ENCODE results near the gene PEX11G.

Gene PEX11G

DNA sequence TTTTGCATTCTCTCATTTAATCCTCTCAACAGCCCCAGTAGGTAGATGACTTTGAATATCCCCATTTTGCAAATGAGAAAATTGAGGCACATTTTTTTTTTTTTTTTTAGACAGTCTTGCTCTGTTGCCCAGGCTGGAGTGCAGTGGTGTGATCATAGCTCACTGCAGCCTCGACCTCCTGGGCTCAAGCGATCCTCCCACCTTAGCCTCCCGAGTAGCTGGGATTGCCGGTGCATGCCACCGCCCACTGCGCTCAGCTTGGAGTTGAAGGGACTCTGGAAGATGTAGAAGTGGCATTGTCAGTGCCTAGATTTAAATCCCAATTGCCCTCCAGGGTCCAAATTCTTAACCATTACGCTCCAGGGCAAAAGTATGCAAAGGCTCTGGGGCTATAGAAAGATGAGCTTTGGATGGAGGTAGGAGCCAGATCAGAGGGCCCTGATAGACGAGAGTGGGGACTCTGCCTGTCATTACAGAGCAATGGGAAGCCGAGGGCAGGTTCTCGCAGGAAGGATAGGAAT lies 32.8 kb upstream of the PEX11G start:
- DNase-seq (ENCODE audit: low spot score) = no peak

GRCh38 chr19:7520131-7521051 lies 31.6 kb upstream of the PEX11G start:
- no peak for DNase-seq (ENCODE audit: low spot score)

DNA sequence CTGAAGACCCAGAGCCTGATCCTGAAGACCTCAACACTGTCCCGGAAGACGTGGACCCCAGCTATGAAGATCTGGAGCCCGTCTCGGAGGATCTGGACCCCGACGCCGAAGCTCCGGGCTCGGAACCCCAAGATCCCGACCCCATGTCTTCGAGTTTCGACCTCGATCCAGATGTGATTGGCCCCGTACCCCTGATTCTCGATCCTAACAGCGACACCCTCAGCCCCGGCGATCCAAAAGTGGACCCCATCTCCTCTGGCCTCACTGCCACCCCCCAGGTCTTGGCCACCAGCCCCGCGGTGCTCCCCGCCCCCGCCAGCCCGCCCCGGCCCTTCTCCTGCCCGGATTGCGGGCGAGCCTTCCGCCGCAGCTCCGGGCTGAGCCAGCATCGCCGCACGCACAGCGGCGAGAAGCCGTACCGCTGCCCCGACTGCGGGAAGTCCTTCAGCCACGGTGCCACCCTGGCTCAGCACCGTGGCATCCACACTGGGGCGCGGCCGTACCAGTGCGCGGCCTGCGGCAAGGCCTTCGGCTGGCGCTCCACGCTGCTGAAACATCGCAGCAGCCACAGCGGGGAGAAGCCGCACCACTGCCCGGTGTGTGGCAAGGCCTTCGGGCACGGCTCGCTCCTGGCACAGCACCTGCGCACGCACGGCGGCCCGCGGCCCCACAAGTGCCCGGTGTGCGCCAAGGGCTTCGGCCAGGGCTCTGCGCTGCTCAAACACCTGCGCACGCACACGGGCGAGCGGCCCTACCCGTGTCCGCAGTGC lies 30.7 kb upstream of the PEX11G start:
- DNase-seq (ENCODE audit: low spot score) = no peak

DNA sequence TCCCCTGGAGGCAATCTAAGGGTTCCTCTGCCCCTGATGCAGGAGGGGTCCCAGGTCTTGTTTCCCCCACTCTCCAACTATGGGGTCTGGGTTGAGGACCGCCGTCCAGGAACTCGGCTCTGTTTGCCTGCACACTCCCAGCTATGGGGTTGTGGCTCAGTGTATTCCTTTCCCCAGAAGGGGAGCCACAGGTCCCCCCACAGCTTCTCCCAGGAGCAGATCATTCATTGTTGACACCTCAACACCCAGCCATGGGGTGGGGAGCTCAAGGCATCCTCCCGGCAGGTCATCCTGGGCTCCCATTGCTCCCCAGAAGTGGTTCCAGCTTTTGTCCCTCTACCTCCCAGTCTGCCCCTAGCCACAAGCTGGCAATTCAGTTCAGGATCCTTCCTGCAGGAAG lies 28.0 kb upstream of the PEX11G start:
- DNase-seq (ENCODE audit: low spot score) = no peak

GRCh38 chr19:7516333-7516732 lies 27.5 kb upstream of the PEX11G start:
- no peak for DNase-seq (ENCODE audit: low spot score)

GRCh38 chr19:7515645-7516151 lies 26.9 kb upstream of the PEX11G start, which contains the start of gene ZNF358:
Gene ZNF358 (plus strand): TSS chr19:7516103. CDS start chr19:7519243, 3,140 bp downstream.
- DNase-seq (ENCODE audit: low spot score) = peak; percentile 60

GRCh38 chr19:7515110-7515644 lies 26.3 kb upstream of the PEX11G start:
- no peak for DNase-seq (ENCODE audit: low spot score)

DNA sequence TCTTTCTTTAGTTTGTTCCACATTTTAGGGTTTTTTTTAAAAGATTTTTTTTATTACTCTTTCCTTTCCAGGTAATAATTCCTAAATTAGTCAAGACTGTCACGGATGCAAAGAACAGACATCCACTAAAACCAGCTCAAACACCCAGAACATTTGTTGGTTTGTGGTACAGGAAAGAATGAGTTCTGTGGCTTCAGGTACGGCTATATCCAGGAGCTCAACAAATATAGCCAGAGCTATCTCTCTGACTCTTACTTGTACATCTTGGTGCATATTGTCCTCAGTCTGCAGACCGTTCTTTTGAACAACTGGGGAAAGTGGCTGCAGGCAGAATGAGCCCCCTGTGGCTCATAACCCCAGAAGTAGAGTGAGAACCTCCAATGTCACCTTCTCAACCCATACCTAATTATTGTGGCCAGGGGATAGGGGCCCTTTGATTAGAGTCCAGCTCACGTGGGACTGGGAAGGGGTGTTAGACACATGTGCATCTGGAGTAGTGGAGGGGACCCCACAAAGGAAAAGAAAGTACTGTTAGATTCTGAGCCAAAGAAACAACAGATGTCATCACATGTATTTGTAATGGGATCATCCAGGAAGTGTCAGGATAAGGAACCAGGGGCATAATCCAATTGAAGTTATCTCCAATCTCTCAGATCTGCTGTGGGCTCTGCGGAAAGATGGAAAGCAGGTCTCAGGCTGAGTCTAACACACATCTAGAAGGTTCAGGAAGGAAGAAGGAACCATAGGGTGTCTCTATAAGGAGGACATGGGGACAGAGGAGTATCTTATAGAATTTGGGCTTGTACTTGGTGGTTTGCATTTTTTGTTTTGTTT lies 25.2 kb upstream of the PEX11G start:
- no peak for DNase-seq (ENCODE audit: low spot score)

DNA sequence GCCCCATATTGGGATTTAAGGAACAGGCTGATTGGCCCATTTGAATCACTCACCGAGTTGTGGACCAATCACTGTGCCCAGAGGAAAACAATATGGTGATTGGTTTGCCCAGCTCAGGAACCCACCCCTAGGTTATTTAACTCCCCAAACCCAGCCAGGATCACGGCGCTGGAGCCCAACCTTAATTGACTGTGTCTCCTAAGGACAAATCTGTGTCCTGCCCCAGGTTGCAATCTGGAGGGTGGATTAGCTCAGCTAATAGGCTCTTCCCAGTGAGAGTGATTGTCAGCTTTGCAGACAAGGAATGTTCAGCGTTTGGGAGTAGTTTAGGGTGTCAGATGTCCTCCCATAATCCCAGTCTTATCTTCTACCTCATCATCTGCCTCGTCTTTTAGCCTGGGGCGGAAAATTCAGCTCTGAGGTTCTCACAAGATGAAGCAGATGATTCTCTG lies 23.6 kb upstream of the PEX11G start:
- DNase-seq (ENCODE audit: low spot score) = no peak

DNA sequence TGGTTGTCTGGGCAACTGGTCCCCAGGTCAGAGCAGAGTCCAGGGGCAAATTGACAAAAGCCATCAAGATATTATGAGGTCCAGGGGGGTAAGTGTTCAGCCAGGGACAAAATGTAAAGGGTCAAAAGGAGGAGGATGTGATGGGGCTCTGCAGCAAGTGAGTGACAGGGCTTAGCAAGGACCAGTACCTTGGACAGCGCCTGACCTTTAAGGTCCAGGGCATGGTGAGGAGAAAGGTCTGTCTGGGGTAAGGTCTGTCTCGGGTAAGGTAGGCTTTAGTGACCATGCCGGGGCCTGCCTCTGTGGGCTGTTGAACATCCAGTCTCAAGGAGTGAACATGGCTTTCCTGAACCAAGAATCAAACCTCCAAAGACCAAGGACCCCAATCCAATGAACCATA lies 20.8 kb upstream of the PEX11G start:
- no peak for DNase-seq (ENCODE audit: low spot score)

GRCh38 chr19:7507884-7508283 lies 19.0 kb upstream of the PEX11G start:
- peak; percentile 88 for DNase-seq (ENCODE audit: low spot score)

DNA sequence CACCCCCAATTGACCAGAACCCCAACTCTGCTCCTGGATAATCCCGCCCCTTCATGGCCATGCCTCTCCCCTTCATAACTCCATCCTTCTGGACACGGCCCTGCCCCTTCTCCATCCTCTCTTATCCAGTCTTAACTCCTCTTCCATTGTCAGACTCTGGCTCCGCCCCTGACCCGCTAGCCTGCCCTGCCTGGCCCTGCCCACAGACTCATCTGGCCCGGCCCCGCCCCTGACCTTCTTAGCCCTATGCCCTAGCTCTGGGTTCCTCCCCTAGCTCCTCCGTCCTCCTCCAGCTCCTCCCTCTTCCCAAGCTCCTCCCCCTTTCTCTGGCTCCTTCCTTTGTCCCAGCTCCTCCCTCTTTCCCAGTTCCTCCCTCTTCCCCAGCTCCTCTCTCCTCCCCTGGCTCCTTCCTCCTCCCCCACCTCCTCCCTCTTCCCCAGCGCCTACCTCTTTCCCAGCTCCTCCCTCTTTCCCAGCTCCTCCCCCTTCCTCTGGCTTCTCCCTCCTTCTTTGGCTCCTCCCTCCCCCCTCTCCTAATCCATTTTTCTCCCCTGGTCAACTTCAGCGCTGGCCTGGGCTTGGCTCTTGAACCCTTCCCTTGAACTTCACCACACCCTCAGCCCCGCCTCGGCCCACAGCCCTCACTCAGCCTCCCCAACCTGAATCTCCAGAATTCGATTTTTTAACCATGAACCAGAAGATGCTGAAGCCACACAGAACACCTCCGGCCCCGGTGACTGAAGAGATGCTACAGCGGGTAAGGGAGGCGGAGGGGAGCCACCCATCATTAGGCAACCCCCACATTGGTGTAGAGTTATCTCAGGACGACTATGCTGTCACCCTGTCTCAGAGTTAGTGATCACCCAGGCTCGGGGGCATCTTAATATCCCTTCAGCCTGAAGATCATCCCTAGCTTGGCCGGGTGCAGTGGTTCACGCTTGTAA lies 17.8 kb upstream of the PEX11G start:
- peak; percentile 87 for DNase-seq (ENCODE audit: low spot score)

- DNase-seq (ENCODE audit: low spot score) = peak; percentile 74
Measured at GRCh38 chr19:7505682-7506384, 17.0 kb upstream of the PEX11G start.

DNA sequence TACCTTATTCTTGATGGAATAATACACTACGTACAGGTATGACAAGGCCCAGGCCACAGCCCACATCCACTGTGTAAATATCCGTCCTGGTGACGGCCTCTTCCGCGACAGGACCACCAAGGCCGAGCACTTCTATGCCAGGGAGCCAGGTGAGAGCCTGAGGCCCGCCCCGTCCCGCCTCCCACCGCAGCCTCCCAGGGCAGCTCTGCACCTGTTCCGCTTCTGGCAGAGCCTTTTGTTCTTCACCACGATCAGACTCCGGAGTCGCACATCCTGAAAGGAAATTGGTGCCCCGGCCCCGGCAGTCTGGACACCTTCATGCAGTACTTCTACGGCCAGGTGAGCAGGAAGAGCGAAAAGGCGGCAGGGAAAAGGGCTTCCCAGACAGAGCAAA lies 16.4 kb upstream of the PEX11G start:
- DNase-seq (ENCODE audit: low spot score) = no peak

- no peak for DNase-seq (ENCODE audit: low spot score)
Measured at GRCh38 chr19:7504684-7505083, 15.8 kb upstream of the PEX11G start.

DNA sequence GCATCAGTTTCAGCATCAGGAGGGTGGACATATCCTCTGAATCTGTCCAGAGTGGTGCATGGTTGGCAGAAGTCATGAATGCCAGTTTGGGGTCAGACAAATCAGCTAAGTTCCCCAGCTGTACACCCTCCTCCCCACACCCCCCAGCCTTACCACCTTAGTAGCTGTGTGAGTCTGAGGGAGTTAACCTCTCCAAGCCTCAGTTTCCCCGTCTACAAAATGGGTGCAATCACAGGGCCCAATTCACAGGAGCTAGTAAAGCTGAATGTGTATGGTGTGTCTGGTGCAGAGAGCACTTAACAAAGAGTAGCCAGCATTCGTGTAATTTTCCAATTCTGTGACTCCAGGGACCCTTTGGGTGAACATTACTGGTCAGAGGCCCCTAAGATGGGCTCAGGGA lies 13.7 kb upstream of the PEX11G start:
- DNase-seq (ENCODE audit: low spot score) = no peak

DNA sequence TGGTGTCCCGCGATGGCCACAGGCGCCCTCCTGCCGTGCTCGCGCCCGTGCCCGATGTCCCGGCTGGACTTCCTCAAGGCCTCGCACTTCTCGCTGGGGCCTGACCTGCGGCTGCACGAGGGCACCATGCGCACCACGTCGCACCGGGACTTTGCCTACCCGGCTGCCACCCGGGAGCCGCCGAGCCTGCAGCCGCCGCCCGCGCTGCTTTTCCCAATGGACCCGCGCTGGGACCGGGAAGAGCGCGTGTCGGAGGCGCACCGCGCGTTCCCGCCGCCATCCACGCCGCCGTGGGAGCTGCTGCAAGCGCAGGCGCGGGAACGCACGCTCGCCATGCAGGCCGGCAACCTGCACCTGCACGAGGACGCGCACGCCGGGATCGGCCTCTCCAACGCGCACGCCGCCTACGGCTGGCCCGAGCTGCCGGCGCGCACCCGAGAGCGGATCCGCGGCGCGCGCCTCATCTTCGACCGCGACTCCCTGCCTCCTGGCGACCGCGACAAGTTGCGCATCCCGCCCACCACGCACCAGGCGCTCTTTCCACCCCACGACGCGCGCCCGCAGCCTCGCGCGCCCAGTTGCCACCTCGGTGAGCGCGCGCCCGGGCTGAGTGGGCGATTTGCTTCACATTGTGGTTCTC lies 12.1 kb upstream of the PEX11G start:
- no peak for DNase-seq (ENCODE audit: low spot score)

DNA sequence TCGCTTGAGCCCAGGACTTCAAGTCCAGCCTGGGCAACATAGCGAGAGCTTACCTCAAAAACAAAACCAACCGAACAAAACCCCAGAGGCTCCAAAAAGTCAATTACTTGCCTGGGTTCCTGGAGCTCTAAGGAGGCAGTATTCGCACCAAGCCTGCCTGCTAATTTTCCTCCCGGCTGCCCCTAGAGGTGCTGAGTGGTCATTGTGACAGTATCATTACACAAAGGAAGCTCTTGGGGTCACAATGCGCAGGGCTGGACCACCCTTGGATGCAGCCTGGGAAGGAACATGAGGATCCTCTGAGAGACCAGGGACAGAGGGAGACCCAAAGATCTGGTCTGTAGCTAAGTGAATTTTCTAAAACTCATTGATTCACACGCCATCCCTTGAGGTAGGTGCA lies 8.5 kb upstream of the PEX11G start:
- no peak for DNase-seq (ENCODE audit: low spot score)
